HG03139 (cell line): Measurements from ENCODE around the gene UBE2L5.
"Not testable (repeated sequence)": the region's sequence is repeated elsewhere in the genome, so short reads cannot be mapped to it uniquely, and the experiment has no call there.

Source experiments
- ATAC-seq: cut with Tn5 transposase; IDR thresholded peaks from one replicate; pipeline ENCODE4 v1.9.1; 2021; ENCODE audit not compliant: unreplicated experiment

The UBE2L5 gene

GRCh38 chr13:30437177-30437576 is 14.9 kb downstream of the UBE2L5 start:
- no peak for ATAC-seq

GRCh38 chr13:30438286-30438685 is 16.0 kb downstream of the UBE2L5 start:
- no peak for ATAC-seq

GRCh38 chr13:30440910-30441703 is 18.8 kb downstream of the UBE2L5 start:
- ATAC-seq: peak; percentile 36

- ATAC-seq: no peak
These were observed 20.6 kb downstream of the UBE2L5 start for GRCh38 chr13:30442926-30443325.

- not testable (repeated sequence) for ATAC-seq
These were observed 21.2 kb downstream of the UBE2L5 start for GRCh38 chr13:30443491-30443890.

- peak; percentile 32 for ATAC-seq
These were observed 21.7 kb downstream of the UBE2L5 start for GRCh38 chr13:30443957-30444404.

GRCh38 chr13:30446126-30446500 is 23.8 kb downstream of the UBE2L5 start:
- ATAC-seq: no peak

- no peak for ATAC-seq
These were observed 26.1 kb downstream of the UBE2L5 start for GRCh38 chr13:30448441-30448840.

GRCh38 chr13:30450066-30450465 is 27.8 kb downstream of the UBE2L5 start:
- no peak for ATAC-seq

- ATAC-seq: not testable (repeated sequence)
These were observed 29.2 kb downstream of the UBE2L5 start for GRCh38 chr13:30451476-30451875.

- ATAC-seq: no peak
These were observed 31.4 kb downstream of the UBE2L5 start for GRCh38 chr13:30453727-30454126.

GRCh38 chr13:30454991-30455390 is 32.7 kb downstream of the UBE2L5 start:
- ATAC-seq: no peak

- ATAC-seq: no peak
These were observed 34.0 kb downstream of the UBE2L5 start for GRCh38 chr13:30456290-30456689.

- no peak for ATAC-seq
These were observed 35.1 kb downstream of the UBE2L5 start for GRCh38 chr13:30457306-30457891.

- not testable (repeated sequence) for ATAC-seq
These were observed 39.2 kb downstream of the UBE2L5 start for GRCh38 chr13:30461279-30462066.

GRCh38 chr13:30463787-30464495 is 41.6 kb downstream of the UBE2L5 start:
- ATAC-seq: no peak

- no peak for ATAC-seq
These were observed 42.4 kb downstream of the UBE2L5 start for GRCh38 chr13:30464496-30465342.

- no peak for ATAC-seq
These were observed 43.0 kb downstream of the UBE2L5 start for GRCh38 chr13:30465343-30465592.

GRCh38 chr13:30465593-30466357 is 43.5 kb downstream of the UBE2L5 start, which contains the start of gene HMGB1:
Gene HMGB1 (minus strand): TSS chr13:30465936. CDS start chr13:30463680, 2,256 bp downstream.
- peak; percentile 84 for ATAC-seq

GRCh38 chr13:30466358-30466714 is 44.0 kb downstream of the UBE2L5 start:
- ATAC-seq: no peak
